ENCODE data around the gene TRIM24. TPM values are rescaled to one million over a fixed set of nuclear protein-coding genes. Genes with fewer than 3 reads are reported as not detected.

TRIM24 gene
- total RNA-seq, 1 donor from 2014 or later, result 104 TPM

GRCh38 chr7:138625849-138626230 lies 165.8 kb downstream of the TRIM24 start:
- no peak for DNase-seq (ENCODE audit: low spot score)
- TF ChIP-seq CTCF (IDR thresholded peaks at IDR 0.05; ENCODE audit: unreplicated experiment), result no peak
- H3K27ac Mint-ChIP-seq (ENCODE audit: unreplicated experiment), result no peak overlapping the region
- H3K36me3 Mint-ChIP-seq (ENCODE audit: low read depth, unreplicated experiment), result no peaks in the 10 kb centered on the region
- no peak overlapping the region for H3K4me3 Mint-ChIP-seq (ENCODE audit: unreplicated experiment)
- H3K9me3 Mint-ChIP-seq (ENCODE audit: unreplicated experiment), result no peaks in the 10 kb centered on the region
- H3K4me1 Mint-ChIP-seq (ENCODE audit: unreplicated experiment), result peaks cover 8% of the 10 kb centered on the region
- no peaks in the 10 kb centered on the region for H3K27me3 Mint-ChIP-seq (ENCODE audit: unreplicated experiment)

GRCh38 chr7:138626846-138627245 lies 166.8 kb downstream of the TRIM24 start:
- no peak overlapping the region for H3K4me3 Mint-ChIP-seq (ENCODE audit: unreplicated experiment)
- no peak overlapping the region for H3K27ac Mint-ChIP-seq (ENCODE audit: unreplicated experiment)
- peaks cover 8% of the 10 kb centered on the region for H3K4me1 Mint-ChIP-seq (ENCODE audit: unreplicated experiment)
- H3K27me3 Mint-ChIP-seq (ENCODE audit: unreplicated experiment), result no peaks in the 10 kb centered on the region
- no peaks in the 10 kb centered on the region for H3K9me3 Mint-ChIP-seq (ENCODE audit: unreplicated experiment)
- TF ChIP-seq CTCF (IDR thresholded peaks at IDR 0.05; ENCODE audit: unreplicated experiment), result no peak
- DNase-seq (ENCODE audit: low spot score), result no peak
- no peaks in the 10 kb centered on the region for H3K36me3 Mint-ChIP-seq (ENCODE audit: low read depth, unreplicated experiment)

- no peaks in the 10 kb centered on the region for H3K36me3 Mint-ChIP-seq (ENCODE audit: low read depth, unreplicated experiment)
- DNase-seq (ENCODE audit: low spot score), result no peak
- no peak overlapping the region for H3K27ac Mint-ChIP-seq (ENCODE audit: unreplicated experiment)
These were observed 167.3 kb downstream of the TRIM24 start for GRCh38 chr7:138627361-138627760.

GRCh38 chr7:138630059-138630610 lies 170.1 kb downstream of the TRIM24 start:
- DNase-seq (ENCODE audit: low spot score), result no peak
- Mint-ChIP-seq H3K4me1 (ENCODE audit: unreplicated experiment) (peaks cover 7% of the 10 kb centered on the region), H3K4me3 (ENCODE audit: unreplicated experiment) (no peak overlapping the region), H3K36me3 (ENCODE audit: low read depth, unreplicated experiment) (no peaks in the 10 kb centered on the region), H3K9me3 (ENCODE audit: unreplicated experiment) (no peaks in the 10 kb centered on the region), H3K27me3 (ENCODE audit: unreplicated experiment) (no peaks in the 10 kb centered on the region), H3K27ac (ENCODE audit: unreplicated experiment) (no peak overlapping the region)
- no peak for TF ChIP-seq CTCF (IDR thresholded peaks at IDR 0.05; ENCODE audit: unreplicated experiment)

More at GRCh38 chr7:138627361-138627760, 167.3 kb downstream of the TRIM24 start:
- no peaks in the 10 kb centered on the region for H3K27me3 Mint-ChIP-seq (ENCODE audit: unreplicated experiment)
- no peak for TF ChIP-seq CTCF (IDR thresholded peaks at IDR 0.05; ENCODE audit: unreplicated experiment)
- H3K9me3 Mint-ChIP-seq (ENCODE audit: unreplicated experiment), result no peaks in the 10 kb centered on the region
- H3K4me1 Mint-ChIP-seq (ENCODE audit: unreplicated experiment), result peaks cover 8% of the 10 kb centered on the region
- no peak overlapping the region for H3K4me3 Mint-ChIP-seq (ENCODE audit: unreplicated experiment)

GRCh38 chr7:138632384-138632783 lies 172.3 kb downstream of the TRIM24 start:
- Mint-ChIP-seq H3K36me3 (ENCODE audit: low read depth, unreplicated experiment) (no peaks in the 10 kb centered on the region), H3K9me3 (ENCODE audit: unreplicated experiment) (no peaks in the 10 kb centered on the region), H3K4me1 (ENCODE audit: unreplicated experiment) (no peaks in the 10 kb centered on the region), H3K4me3 (ENCODE audit: unreplicated experiment) (no peak overlapping the region), H3K27ac (ENCODE audit: unreplicated experiment) (no peak overlapping the region), H3K27me3 (ENCODE audit: unreplicated experiment) (no peaks in the 10 kb centered on the region)
- DNase-seq (ENCODE audit: low spot score), result no peak
- TF ChIP-seq CTCF (IDR thresholded peaks at IDR 0.05; ENCODE audit: unreplicated experiment), result no peak
